ENCODE results near the gene LARGE1.

DNA sequence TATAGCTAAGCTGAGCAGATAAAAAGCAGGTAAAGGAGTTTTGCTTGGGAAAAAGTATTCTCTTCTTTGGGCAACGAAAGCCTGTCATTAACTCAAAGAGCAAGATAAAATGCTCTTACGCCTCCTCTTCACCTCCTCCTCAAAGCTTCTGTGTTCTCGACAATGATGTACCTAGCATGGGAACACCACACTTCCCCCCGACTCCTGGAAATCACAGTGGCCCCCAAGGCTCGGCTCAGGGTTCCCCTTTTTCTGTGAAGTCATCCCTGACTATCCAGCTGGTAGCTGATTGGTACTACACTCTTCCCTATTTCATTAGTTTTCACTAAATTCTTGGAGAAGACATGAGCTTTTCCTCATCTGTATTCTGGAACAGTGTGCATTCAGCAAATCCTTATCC, 336.1 kb downstream of the LARGE1 start:
- no peak for TF ChIP-seq CTCF (IDR thresholded peaks at IDR 0.05)
- TF ChIP-seq POLR2A (IDR thresholded peaks at IDR 0.05) = no peak
- no peak for TF ChIP-seq EP300 (IDR thresholded peaks at IDR 0.05)

Data from tibial nerve (tissue), 4 donors.